ENCODE measurements around the gene RD3L.

DNA sequence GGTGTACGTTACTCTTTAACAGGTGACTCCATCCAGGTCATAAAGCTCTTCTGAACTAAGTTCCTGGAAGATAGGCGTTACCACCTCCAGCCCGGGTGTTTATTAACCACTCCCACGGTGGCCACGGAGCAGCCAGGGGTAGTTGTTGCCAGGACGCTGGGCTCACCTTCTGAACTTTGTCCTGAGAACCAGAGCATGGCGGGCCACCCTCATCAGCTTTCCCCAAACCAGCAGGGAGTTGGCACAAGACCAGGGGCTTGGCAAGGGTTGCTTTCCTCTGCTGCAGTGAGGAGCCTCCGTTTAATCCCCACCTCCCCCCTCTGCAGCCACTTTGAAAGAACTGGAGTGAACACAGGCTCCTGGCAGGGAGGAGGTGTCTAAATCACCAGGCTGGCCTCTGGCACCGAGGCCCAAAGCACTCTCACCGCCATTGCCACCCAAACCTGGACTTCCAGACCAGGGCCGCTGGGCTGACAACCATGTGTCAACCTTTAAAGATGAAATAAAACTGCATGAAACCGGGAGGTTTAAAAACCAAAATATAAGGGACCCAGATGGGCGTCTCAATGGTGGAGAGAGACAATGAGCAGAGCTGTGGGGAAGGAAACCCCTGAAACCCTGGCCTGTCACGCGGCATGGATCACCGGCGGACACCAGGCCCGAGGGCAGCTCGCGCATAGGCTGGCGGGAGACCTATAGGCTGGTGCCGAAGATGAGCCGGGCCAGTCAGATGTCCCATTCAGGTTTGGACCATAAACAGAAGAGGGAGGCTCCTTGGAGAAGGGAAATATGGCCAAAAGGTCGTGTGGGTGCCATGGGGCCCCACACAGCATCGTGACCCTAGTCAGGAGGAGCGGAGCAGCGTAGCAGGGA lies 45.0 kb downstream of the RD3L start:
- TF ChIP-seq ZC3H10 (CRISPR knock-in tag; IDR thresholded peaks at IDR 0.05), result no peak
- no peak for TF ChIP-seq ZFP3 (CRISPR knock-in tag; IDR thresholded peaks at IDR 0.05)
- TF ChIP-seq TOX (CRISPR knock-in tag; IDR thresholded peaks at IDR 0.05; ENCODE audit: borderline replicate concordance), result no peak
- TF ChIP-seq, protein P1, sequence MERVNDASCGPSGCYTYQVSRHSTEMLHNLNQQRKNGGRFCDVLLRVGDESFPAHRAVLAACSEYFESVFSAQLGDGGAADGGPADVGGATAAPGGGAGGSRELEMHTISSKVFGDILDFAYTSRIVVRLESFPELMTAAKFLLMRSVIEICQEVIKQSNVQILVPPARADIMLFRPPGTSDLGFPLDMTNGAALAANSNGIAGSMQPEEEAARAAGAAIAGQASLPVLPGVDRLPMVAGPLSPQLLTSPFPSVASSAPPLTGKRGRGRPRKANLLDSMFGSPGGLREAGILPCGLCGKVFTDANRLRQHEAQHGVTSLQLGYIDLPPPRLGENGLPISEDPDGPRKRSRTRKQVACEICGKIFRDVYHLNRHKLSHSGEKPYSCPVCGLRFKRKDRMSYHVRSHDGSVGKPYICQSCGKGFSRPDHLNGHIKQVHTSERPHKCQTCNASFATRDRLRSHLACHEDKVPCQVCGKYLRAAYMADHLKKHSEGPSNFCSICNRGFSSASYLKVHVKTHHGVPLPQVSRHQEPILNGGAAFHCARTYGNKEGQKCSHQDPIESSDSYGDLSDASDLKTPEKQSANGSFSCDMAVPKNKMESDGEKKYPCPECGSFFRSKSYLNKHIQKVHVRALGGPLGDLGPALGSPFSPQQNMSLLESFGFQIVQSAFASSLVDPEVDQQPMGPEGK (CRISPR knock-in tag; IDR thresholded peaks at IDR 0.05; ENCODE audit: borderline replicate concordance), result no peak
- TF ChIP-seq ZNF565 (CRISPR knock-in tag; conservative IDR thresholded peaks at IDR 0.05; ENCODE audit: low read depth), result no peak
- no peak for TF ChIP-seq BACH2 (CRISPR knock-in tag; IDR thresholded peaks at IDR 0.05; ENCODE audit: borderline replicate concordance)
- no peak for TF ChIP-seq GLIS3 (CRISPR knock-in tag; IDR thresholded peaks at IDR 0.05)
- TF ChIP-seq PPARA (CRISPR knock-in tag; IDR thresholded peaks at IDR 0.05; ENCODE audit: borderline replicate concordance), result no peak
- TF ChIP-seq ARNTL (CRISPR knock-in tag; IDR thresholded peaks at IDR 0.05; ENCODE audit: borderline replicate concordance, low read depth), result no peak
- TF ChIP-seq, protein P2, sequence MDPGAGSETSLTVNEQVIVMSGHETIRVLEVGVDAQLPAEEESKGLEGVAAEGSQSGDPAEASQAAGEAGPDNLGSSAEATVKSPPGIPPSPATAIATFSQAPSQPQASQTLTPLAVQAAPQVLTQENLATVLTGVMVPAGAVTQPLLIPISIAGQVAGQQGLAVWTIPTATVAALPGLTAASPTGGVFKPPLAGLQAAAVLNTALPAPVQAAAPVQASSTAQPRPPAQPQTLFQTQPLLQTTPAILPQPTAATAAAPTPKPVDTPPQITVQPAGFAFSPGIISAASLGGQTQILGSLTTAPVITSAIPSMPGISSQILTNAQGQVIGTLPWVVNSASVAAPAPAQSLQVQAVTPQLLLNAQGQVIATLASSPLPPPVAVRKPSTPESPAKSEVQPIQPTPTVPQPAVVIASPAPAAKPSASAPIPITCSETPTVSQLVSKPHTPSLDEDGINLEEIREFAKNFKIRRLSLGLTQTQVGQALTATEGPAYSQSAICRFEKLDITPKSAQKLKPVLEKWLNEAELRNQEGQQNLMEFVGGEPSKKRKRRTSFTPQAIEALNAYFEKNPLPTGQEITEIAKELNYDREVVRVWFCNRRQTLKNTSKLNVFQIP (CRISPR knock-in tag; IDR thresholded peaks at IDR 0.05; ENCODE audit: borderline replicate concordance, low read depth), result no peak
- TF ChIP-seq, protein P3, sequence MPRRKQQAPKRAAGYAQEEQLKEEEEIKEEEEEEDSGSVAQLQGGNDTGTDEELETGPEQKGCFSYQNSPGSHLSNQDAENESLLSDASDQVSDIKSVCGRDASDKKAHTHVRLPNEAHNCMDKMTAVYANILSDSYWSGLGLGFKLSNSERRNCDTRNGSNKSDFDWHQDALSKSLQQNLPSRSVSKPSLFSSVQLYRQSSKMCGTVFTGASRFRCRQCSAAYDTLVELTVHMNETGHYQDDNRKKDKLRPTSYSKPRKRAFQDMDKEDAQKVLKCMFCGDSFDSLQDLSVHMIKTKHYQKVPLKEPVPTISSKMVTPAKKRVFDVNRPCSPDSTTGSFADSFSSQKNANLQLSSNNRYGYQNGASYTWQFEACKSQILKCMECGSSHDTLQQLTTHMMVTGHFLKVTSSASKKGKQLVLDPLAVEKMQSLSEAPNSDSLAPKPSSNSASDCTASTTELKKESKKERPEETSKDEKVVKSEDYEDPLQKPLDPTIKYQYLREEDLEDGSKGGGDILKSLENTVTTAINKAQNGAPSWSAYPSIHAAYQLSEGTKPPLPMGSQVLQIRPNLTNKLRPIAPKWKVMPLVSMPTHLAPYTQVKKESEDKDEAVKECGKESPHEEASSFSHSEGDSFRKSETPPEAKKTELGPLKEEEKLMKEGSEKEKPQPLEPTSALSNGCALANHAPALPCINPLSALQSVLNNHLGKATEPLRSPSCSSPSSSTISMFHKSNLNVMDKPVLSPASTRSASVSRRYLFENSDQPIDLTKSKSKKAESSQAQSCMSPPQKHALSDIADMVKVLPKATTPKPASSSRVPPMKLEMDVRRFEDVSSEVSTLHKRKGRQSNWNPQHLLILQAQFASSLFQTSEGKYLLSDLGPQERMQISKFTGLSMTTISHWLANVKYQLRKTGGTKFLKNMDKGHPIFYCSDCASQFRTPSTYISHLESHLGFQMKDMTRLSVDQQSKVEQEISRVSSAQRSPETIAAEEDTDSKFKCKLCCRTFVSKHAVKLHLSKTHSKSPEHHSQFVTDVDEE (CRISPR knock-in tag; IDR thresholded peaks at IDR 0.05), result no peak
- TF ChIP-seq RARB (CRISPR knock-in tag; IDR thresholded peaks at IDR 0.05), result no peak

Measured in SK-N-SH treated with all-trans-retinoic acid at 6 μM for 48 hours (cell line).